A673 (cell line): ENCODE data around the gene FGGY. TPM values are rescaled to one million over a fixed set of nuclear protein-coding genes. Genes with fewer than 3 reads are reported as not detected.

ENCODE experiments used
- BruUV-seq: library from RNA; stranded (reverse); fragments of 400-500 nt; replicated peaks from 2 replicates; lab custom pipeline; 2021; lab: Mats Ljungman, UMichigan
- CTCF ChIA-PET: fragments of 300-600 bp; sonication (Branson Sonifier 250); formaldehyde crosslinking; loops from one replicate; lab custom pipeline; 2022; ENCODE audit warnings: antibody characterized with exemption; lab: Charles Lee
- POLR2A ChIA-PET: fragments of 300-600 bp; sonication (Branson Sonifier 250); formaldehyde crosslinking; loops from one replicate; lab custom pipeline; 2022; ENCODE audit warnings: antibody characterized with exemption; ENCODE audit not compliant: low non-redundant PET; lab: Charles Lee
- DNase-seq: peaks from one replicate; pipeline ENCODE4 v3.0.0-alpha.2; 2015; ENCODE audit warnings: low spot score
- H3K27ac ChIP-seq: fragments of 200-600 bp; sonication (generic); 2 replicates; pipeline ENCODE4 v1.5.1; 2016; ENCODE audit warnings: mixed run types, low read depth, mild to moderate bottlenecking, mixed read lengths, antibody characterized with exemption, low read length; ENCODE audit not compliant: poor library complexity, severe bottlenecking
- H3K27me3 ChIP-seq: fragments of 200-600 bp; sonication (generic); replicated peaks from 2 replicates; pipeline ENCODE4 v1.6.1; 2017; ENCODE audit warnings: mixed run types, low read depth, mild to moderate bottlenecking, mixed read lengths, antibody characterized with exemption, low read length; ENCODE audit not compliant: insufficient read depth, poor library complexity
- H3K36me3 ChIP-seq: fragments of 200-600 bp; sonication (generic); 2 replicates; pipeline ENCODE4 v1.6.1; 2016; ENCODE audit warnings: mixed run types, mild to moderate bottlenecking, mixed read lengths, antibody characterized with exemption, low read length; ENCODE audit not compliant: insufficient read depth, poor library complexity, severe bottlenecking
- H3K4me1 ChIP-seq: fragments of 200-600 bp; sonication (generic); 2 replicates; pipeline ENCODE4 v1.6.1; 2017; ENCODE audit warnings: mixed run types, mild to moderate bottlenecking, mixed read lengths, antibody characterized with exemption, low read length; ENCODE audit not compliant: insufficient read depth, poor library complexity, severe bottlenecking
- H3K4me3 ChIP-seq: fragments of 200-600 bp; sonication (generic); 2 replicates; pipeline ENCODE4 v1.5.1; 2016; ENCODE audit warnings: low read depth, mixed run types, mild to moderate bottlenecking, mixed read lengths, low read length; ENCODE audit not compliant: poor library complexity, severe bottlenecking
- H3K9me3 ChIP-seq: fragments of 200-600 bp; sonication (generic); 2 replicates; pipeline ENCODE4 v1.6.1; 2016; ENCODE audit warnings: mixed run types, low read depth, mild to moderate bottlenecking, mixed read lengths, antibody characterized with exemption, low read length; ENCODE audit not compliant: poor library complexity, severe bottlenecking
- CTCF ChIP-seq: fragments of 300-800, 200-600 bp; sonication (generic); conservative IDR thresholded peaks from 2 replicates; pipeline ENCODE4 v1.5.1; 2017; ENCODE audit warnings: low read depth, mild to moderate bottlenecking, antibody characterized with exemption, low read length, moderate library complexity, mixed read lengths
- EZH2 ChIP-seq: fragments of 200-600 bp; sonication (generic); IDR thresholded peaks from 2 replicates; pipeline ENCODE4 v1.6.1; 2017; ENCODE audit warnings: borderline replicate concordance, low read depth, mild to moderate bottlenecking, mixed read lengths, antibody characterized with exemption, low read length; ENCODE audit not compliant: poor library complexity, severe bottlenecking
- intact Hi-C: fragments of 100-400 bp; cut with micrococcal nuclease; formaldehyde crosslinking; loops from one replicate; pipeline ENCODE4 v1.10.0; 2022; ENCODE audit not compliant: unreplicated experiment
- total RNA-seq: library from RNA; stranded (reverse); gene quantifications from 2 replicates; pipeline ENCODE4 v1.2.3, GENCODE V29; 2021

Gene FGGY
- total RNA-seq, 1 experiment from 2014 or later, result 2.6 TPM

DNA sequence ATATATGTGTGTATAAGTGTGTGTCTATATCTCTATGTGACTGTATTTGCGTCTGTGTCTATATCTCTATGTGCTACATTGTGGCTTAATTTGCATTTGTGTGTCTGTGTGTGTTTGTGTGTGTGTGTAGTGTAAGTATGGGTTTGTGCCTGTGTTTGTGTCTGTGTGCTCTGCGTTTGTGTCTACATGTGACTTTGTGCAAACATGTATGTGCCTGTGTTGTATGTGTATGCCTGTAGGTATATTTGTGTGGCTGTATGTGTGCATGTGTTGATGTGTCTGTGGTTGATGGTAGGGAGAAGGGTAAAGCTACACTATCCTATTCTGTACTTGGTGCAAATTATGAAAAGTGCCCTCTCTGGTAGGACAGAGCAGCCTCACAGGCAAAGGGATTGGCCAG, 7.3 kb upstream of the FGGY start:
- Histone ChIP-seq H3K27me3 (peaks cover 27% of the 10 kb centered on the region), H3K4me1 (no peaks in the 10 kb centered on the region), H3K4me3 (no peak overlapping the region), H3K9me3 (no peaks in the 10 kb centered on the region), H3K27ac (no peak overlapping the region), H3K36me3 (no peaks in the 10 kb centered on the region)
- CTCF ChIA-PET, result no interaction called here
- no TSS peak for BruUV-seq
- POLR2A ChIA-PET, result no interaction called here
- no peak for TF ChIP-seq CTCF
- TF ChIP-seq EZH2, result no peak
- intact Hi-C loops, result no loop called here
- DNase-seq, result no peak

DNA sequence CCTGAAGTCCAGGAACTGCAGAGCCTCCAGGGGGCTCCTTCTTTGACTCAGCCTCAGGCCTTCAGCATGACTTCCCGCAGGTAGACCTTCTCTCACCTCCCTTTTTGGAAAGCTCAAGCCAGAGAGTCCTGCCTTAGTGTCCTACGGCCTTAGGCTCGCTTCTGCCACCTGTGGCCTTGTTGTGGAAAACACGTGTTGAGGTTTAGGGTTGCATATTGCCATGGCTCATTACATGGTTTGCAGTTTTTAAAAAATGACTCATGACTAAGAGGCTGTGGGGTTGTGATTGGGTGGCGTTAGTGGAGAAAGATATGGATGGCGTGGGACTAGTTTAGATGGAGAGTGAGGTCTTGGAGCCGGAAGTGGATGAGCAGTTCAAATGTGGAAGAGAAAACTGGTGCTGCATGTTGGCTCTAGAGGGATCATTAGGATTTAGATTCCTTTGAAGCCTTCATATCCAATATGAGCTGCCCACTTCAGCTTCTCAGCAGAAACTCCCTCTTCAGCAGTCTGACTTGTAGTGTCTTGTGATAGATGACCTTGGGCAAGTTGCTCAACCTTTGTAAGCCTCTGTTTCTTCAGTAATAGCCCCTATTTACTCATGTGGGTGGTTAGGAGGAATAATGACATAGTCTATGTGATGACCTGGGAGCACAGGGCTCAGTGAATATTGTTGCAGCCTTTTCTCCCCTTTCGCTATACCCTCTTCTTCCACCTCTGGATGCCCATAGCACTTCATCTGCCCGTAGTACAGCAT, 6.5 kb upstream of the FGGY start:
- peak; percentile 53 for DNase-seq
- Histone ChIP-seq H3K27me3 (peaks cover 19% of the 10 kb centered on the region), H3K36me3 (no peaks in the 10 kb centered on the region), H3K4me3 (no peak overlapping the region), H3K9me3 (no peaks in the 10 kb centered on the region), H3K4me1 (no peaks in the 10 kb centered on the region), H3K27ac (no peak overlapping the region)
- intact Hi-C loops, result no loop called here
- BruUV-seq, result no TSS peak
- ChIA-PET POLR2A (interaction anchor here (0.6 kb wide), 1 partner anchor 21 kb away, joined by 3 read pairs; no protein-coding TSS in a partner anchor), CTCF (no interaction called here)
- TF ChIP-seq EZH2 (no peak), CTCF (peak; percentile 62)

- no peak overlapping the region for H3K4me3 ChIP-seq
- no peak for TF ChIP-seq CTCF
- TF ChIP-seq EZH2, result no peak
- no peaks in the 10 kb centered on the region for H3K4me1 ChIP-seq
- intact Hi-C loops, result no loop called here
- H3K27me3 ChIP-seq, result peaks cover 10% of the 10 kb centered on the region
- H3K27ac ChIP-seq, result no peak overlapping the region
- POLR2A ChIA-PET, result no interaction called here
- no TSS peak for BruUV-seq
- no peaks in the 10 kb centered on the region for H3K36me3 ChIP-seq
- CTCF ChIA-PET, result no interaction called here
- H3K9me3 ChIP-seq, result no peaks in the 10 kb centered on the region
- no peak for DNase-seq
These were observed 5.3 kb upstream of the FGGY start for GRCh38 chr1:59291561-59291960.
